Naive thymus-derived CD4-positive, alpha-beta T cell (primary cell): ENCODE results near the gene MINK1. TPM values are rescaled to one million over a fixed set of nuclear protein-coding genes. Genes with fewer than 3 reads are reported as not detected.

Experiments
- ATAC-seq: fragments of 150-1000 bp; cut with Tn5 transposase; 2 replicates; pipeline ENCODE4 v1.10.0; 2021; ENCODE audit warnings: mild to moderate bottlenecking, moderate library complexity
- CTCF ChIA-PET: fragments of 350-600 bp; sonication (Branson Sonifier 250); formaldehyde crosslinking; loops from one replicate; lab custom pipeline; 2021; ENCODE audit warnings: antibody characterized with exemption; lab: Charles Lee
- POLR2A ChIA-PET: fragments of 350-600 bp; sonication (Branson Sonifier 250); formaldehyde crosslinking; loops from one replicate; lab custom pipeline; 2021; ENCODE audit warnings: antibody characterized with exemption, inconsistent platforms; lab: Charles Lee
- DNase-seq, 9 donors: peaks; one replicate each; pipeline versions ENCODE4 v3.0.0 to v3.0.0-alpha.2; 2020 to 2022; ENCODE audit warnings: mixed read lengths in 1 of 9
- H3K27ac ChIP-seq: one replicate; pipeline ENCODE4 v1.7.0; 2013; ENCODE audit warnings: mild to moderate bottlenecking, low read depth, low read length, moderate library complexity
- H3K27me3 ChIP-seq, 2 donors: one replicate each; pipeline ENCODE4 v1.7.0; 2013; ENCODE audit warnings: low read length in 2 of 2, mild to moderate bottlenecking in 2 of 2, moderate library complexity in 2 of 2; ENCODE audit not compliant: control insufficient read depth in 2 of 2, insufficient read depth in 2 of 2
- H3K36me3 ChIP-seq, 3 experiments: 1 replicate in 2 of 3; 2 replicates in 1 of 3; pipeline ENCODE4 v1.7.0; 2013; ENCODE audit warnings: low read length in 3 of 3, mild to moderate bottlenecking in 3 of 3, moderate library complexity in 1 of 3; ENCODE audit not compliant: insufficient read depth in 3 of 3, control insufficient read depth in 2 of 3
- H3K4me1 ChIP-seq, 2 donors: one replicate each; pipeline ENCODE4 v1.7.0; 2013; ENCODE audit warnings: low read length in 2 of 2, mild to moderate bottlenecking in 2 of 2, moderate library complexity in 1 of 2; ENCODE audit not compliant: control insufficient read depth in 2 of 2, insufficient read depth in 2 of 2
- H3K4me3 ChIP-seq: 2 replicates; pipeline ENCODE4 v1.7.0; 2013; ENCODE audit warnings: mild to moderate bottlenecking, low read length
- H3K9me3 ChIP-seq, 3 experiments: 1 replicate in 2 of 3; 2 replicates in 1 of 3; pipeline ENCODE4 v1.7.0; 2013; ENCODE audit warnings: low read length in 3 of 3; ENCODE audit not compliant: control insufficient read depth in 2 of 3
- H3K27ac Mint-ChIP-seq, 9 donors: one replicate each; pipeline ENCODE4 v1.8.0; 2020 to 2022; ENCODE audit warnings: mixed read lengths in 9 of 9, mild to moderate bottlenecking in 8 of 9, moderate library complexity in 5 of 9, inconsistent platforms in 2 of 9
- H3K27me3 Mint-ChIP-seq, 5 donors: one replicate each; pipeline ENCODE4 v1.8.0; 2021 to 2022; ENCODE audit warnings: mixed read lengths in 5 of 5, mild to moderate bottlenecking in 1 of 5
- H3K36me3 Mint-ChIP-seq, 5 donors: one replicate each; pipeline ENCODE4 v1.8.0; 2020 to 2022; ENCODE audit warnings: mixed read lengths in 5 of 5, mild to moderate bottlenecking in 3 of 5, inconsistent platforms in 1 of 5
- H3K4me1 Mint-ChIP-seq, 7 donors: one replicate each; pipeline ENCODE4 v1.8.0; 2020 to 2022; ENCODE audit warnings: mixed read lengths in 7 of 7, mild to moderate bottlenecking in 3 of 7, inconsistent platforms in 1 of 7
- H3K4me3 Mint-ChIP-seq, 10 donors: one replicate each; pipeline ENCODE4 v1.8.0; 2020 to 2022; ENCODE audit warnings: mild to moderate bottlenecking in 10 of 10, mixed read lengths in 10 of 10, moderate library complexity in 6 of 10, inconsistent platforms in 2 of 10
- H3K9me3 Mint-ChIP-seq, 11 donors: one replicate each; pipeline ENCODE4 v1.8.0; 2020 to 2022; ENCODE audit warnings: mixed read lengths in 11 of 11, mild to moderate bottlenecking in 4 of 11, inconsistent platforms in 1 of 11, moderate library complexity in 1 of 11
- intact Hi-C, 2 donors: fragments of 100-400 bp; cut with micrococcal nuclease; formaldehyde crosslinking; loops; one replicate each; pipeline ENCODE4 v1.15.1; 2023
- polyA plus RNA-seq, 2 donors: library from polyadenylated mRNA; unstranded; fragments of 300-500 nt; fragmentation: Illumina TruSeq; gene quantifications; one replicate each; pipeline ENCODE4 v1.2.3, GENCODE V29; 2021
- total RNA-seq, 6 experiments: library from RNA in 5 of 6; stranded (reverse) in 5 of 6; gene quantifications; 1 replicate in 5 of 6; 2 replicates in 1 of 6; pipeline ENCODE4 v1.2.3 and lab custom pipeline; 2021 to 2026

Gene MINK1
- total and polyA plus RNA-seq, 7 experiments from 2014 or later, result 8.3 to 142 (median 102) TPM

DNA sequence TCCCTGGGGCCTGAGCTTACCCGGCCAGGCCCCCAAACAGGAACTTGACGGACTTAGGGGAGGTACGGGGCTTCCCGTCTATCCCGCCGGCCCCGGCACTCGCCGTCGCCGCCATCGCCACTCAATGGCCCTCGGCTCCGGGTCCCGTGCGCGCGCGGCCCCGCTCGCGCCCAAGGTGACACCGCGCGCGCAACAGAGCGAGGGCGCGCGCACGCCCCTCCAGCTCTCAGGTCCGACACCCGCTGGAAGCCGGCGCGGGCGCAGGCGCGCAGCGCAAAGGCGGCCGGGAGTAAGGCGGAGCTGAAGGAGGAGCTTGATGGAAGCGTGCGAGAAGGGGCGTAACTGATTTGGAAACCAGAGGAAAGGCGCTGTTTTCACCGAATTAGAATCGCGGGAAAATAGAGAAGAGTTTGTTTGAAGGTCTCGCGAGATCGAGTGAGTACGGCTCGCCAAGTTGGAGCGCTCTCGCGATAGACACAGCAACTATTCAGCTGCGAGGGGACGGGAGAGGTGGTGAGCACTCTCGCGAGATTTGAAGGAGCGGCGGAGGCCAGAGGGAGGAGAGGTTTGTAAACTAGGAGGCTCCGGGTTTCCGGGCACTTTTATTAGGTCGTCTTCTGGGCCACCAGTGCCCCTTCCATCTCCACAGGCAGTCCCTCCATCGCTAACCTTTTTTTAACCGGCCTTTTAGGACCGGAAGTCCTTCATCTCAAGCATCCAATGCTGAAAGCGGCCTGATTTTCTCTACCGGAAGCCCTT is 106.8 kb downstream of the MINK1 start, which contains the start of the genes RNF167 and SLC25A11:
RNF167 (plus strand) TSS at position 473 of the 759 bp plus-strand sequence. CDS start 642 bp downstream, outside the sequence.
SLC25A11 (minus strand) TSS at position 251 of the 759 bp plus-strand sequence; CDS start at position 115, 136 bp downstream.
- peak; percentile 94 for ATAC-seq
- H3K27me3 ChIP-seq, result no peaks in the 10 kb centered on the region
- ChIA-PET CTCF (interaction anchor here (0.7 to 1.9 kb wide), 9 partner anchors 9 to 150 kb away, joined by 3 to 10 read pairs (median 4); partner anchors contain the start of genes PFN1 and SPAG7), POLR2A (interaction anchor here (0.6 to 4.9 kb wide), 31 partner anchors 9 to 797 kb away, joined by 3 to 135 read pairs (median 4); partner anchors contain the start of genes ARRB2, C17orf107, CAMTA2 and CHRNE)
- Mint-ChIP-seq H3K36me3 (peaks cover 0 to 48% (median 23%) of the 10 kb centered on the region in 5 donors), H3K4me1 (peaks cover 52 to 77% (median 65%) of the 10 kb centered on the region in 7 donors), H3K9me3 (peaks cover 0 to 1% (median 0%) of the 10 kb centered on the region in 11 donors), H3K27ac (peak within 1 kb of the TSS; percentile 89 to 98 (median 95)), H3K4me3 (peak within 1 kb of the TSS; percentile 92 to 100 (median 98)), H3K27me3 (no peaks in the 10 kb centered on the region)
- H3K4me1 ChIP-seq, result peaks cover 46 to 47% of the 10 kb centered on the region in 2 donors
- peak within 1 kb of the TSS; percentile 89 for H3K4me3 ChIP-seq
- peaks cover 2 to 51% (median 16%) of the 10 kb centered on the region in 3 experiments for H3K36me3 ChIP-seq
- peak; percentile 86 to 99 (median 98) for DNase-seq
- intact Hi-C loops, result loop anchor here (1.0 to 10.0 kb wide), 13 partner anchors 8 to 1715 kb away; partner anchors contain the start of genes ARRB2 (in 2 of the 2), CAMTA2 (in 2 of the 2), INCA1 (in 2 of the 2) and KIF1C (in 2 of the 2)
- peak within 1 kb of the TSS; percentile 89 for H3K27ac ChIP-seq
- no peaks in the 10 kb centered on the region for H3K9me3 ChIP-seq

DNA sequence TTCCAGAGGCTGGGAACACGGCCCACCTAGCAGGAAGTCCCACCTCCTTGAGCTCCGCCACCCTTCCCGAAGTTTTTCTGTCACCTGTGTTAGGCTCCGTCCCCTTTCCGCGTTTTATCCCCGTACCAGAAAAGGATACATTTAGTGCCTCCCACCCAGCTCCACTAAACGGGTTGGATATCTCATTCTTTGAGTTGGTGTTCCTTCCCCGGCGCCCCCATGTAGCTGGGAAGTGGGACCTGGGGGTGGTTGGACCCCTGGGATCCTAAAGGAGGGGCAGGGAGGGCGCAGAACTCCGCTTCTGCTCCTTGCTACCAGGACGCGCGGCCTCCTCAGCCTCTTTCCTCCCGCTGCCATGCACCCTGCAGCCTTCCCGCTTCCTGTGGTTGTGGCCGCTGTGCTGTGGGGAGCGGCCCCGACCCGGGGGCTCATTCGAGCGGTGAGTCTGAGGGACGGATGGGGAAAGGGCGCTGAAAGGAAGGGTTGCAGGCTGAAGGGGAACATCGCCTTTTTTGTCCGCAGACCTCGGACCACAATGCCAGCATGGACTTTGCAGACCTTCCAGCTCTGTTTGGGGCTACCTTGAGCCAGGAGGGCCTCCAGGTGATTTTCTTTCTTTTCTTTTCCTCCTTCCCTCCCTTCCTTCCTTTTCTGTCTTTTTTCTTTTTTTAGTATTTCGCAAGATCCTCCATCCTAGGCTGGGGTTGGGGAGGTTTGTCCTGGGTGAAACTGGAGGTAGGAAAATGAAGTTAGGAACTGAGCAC is 107.6 kb downstream of the MINK1 start:
- Mint-ChIP-seq H3K9me3 (peaks cover 0 to 1% (median 0%) of the 10 kb centered on the region in 11 donors), H3K4me1 (peaks cover 59 to 84% (median 73%) of the 10 kb centered on the region in 7 donors), H3K36me3 (peaks cover 0 to 56% (median 31%) of the 10 kb centered on the region in 5 donors), H3K27ac (peak overlapping the region; percentile 89 to 98 (median 95)), H3K27me3 (peaks cover 0 to 2% (median 0%) of the 10 kb centered on the region in 5 donors), H3K4me3 (peak overlapping the region; percentile 92 to 100 (median 98))
- DNase-seq (peak in 3 of 9 donors; percentile 34 to 57 (median 39)), ATAC-seq (no peak)
- POLR2A ChIA-PET, result interaction anchor here (0.7 to 4.9 kb wide), 25 partner anchors 10 to 798 kb away, joined by 3 to 135 read pairs (median 5); partner anchors contain the start of genes ARRB2, C17orf107, CAMTA2 and CHRNE
- peak overlapping the region; percentile 89 for H3K27ac ChIP-seq
- H3K9me3 ChIP-seq, result no peaks in the 10 kb centered on the region
- peaks cover 54 to 55% of the 10 kb centered on the region in 2 donors for H3K4me1 ChIP-seq
- peaks cover 7 to 59% (median 21%) of the 10 kb centered on the region in 3 experiments for H3K36me3 ChIP-seq
- intact Hi-C loops, result loop anchor here (1.0 to 10.0 kb wide), 13 partner anchors 8 to 1714 kb away; partner anchors contain the start of genes ARRB2 (in 2 of the 2), CAMTA2 (in 2 of the 2), INCA1 (in 2 of the 2) and KIF1C (in 2 of the 2)
- H3K4me3 ChIP-seq, result peak overlapping the region; percentile 89
- CTCF ChIA-PET, result interaction anchor here (0.7 to 1.9 kb wide), 8 partner anchors 8 to 151 kb away, joined by 3 to 10 read pairs (median 4); partner anchors contain the start of genes PFN1 and SPAG7
- H3K27me3 ChIP-seq, result no peaks in the 10 kb centered on the region

DNA sequence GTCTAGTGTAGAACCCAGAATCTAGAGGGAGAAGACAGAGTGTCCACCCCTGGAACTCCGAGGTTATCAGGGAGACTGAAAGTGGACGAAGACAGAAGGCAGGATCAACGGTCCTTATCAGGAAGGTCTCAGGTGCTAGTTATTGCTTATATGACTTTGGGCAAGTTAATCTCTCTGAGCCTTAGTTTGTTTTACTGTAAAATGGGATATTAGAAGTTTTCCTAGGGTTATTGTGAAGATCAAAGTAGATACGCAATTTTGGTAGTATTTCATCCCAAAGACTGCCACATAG is 108.1 kb downstream of the MINK1 start:
- Histone ChIP-seq H3K4me3 (peak overlapping the region; percentile 89), H3K9me3 (no peaks in the 10 kb centered on the region), H3K27me3 (no peaks in the 10 kb centered on the region), H3K27ac (peak overlapping the region; percentile 89), H3K36me3 (peaks cover 9 to 63% (median 21%) of the 10 kb centered on the region in 3 experiments), H3K4me1 (peaks cover 59 to 60% of the 10 kb centered on the region in 2 donors)
- ChIA-PET POLR2A (interaction anchor here (1.8 to 4.9 kb wide), 8 partner anchors 10 to 230 kb away, joined by 7 to 135 read pairs (median 21); partner anchors contain the start of genes ARRB2, C17orf107, CHRNE and ENO3), CTCF (no interaction called here)
- H3K4me1 Mint-ChIP-seq, result peaks cover 60 to 84% (median 78%) of the 10 kb centered on the region in 7 donors
- intact Hi-C loops, result loop anchor here (2.0 to 10.0 kb wide), 5 partner anchors 32 to 1714 kb away; partner anchors contain the start of genes ZNF594 (in 2 of the 2), ARRB2 (in 1 of the 2), C17orf100 (in 1 of the 2) and INCA1 (in 1 of the 2)
- peaks cover 0 to 2% (median 0%) of the 10 kb centered on the region in 11 donors for H3K9me3 Mint-ChIP-seq
- ATAC-seq (no peak), DNase-seq (no peak)
- peaks cover 0 to 56% (median 33%) of the 10 kb centered on the region in 5 donors for H3K36me3 Mint-ChIP-seq
- peak overlapping the region; percentile 92 to 100 (median 98) for H3K4me3 Mint-ChIP-seq
- H3K27ac Mint-ChIP-seq, result peak overlapping the region; percentile 89 to 98 (median 95)
- peaks cover 0 to 2% (median 0%) of the 10 kb centered on the region in 5 donors for H3K27me3 Mint-ChIP-seq

DNA sequence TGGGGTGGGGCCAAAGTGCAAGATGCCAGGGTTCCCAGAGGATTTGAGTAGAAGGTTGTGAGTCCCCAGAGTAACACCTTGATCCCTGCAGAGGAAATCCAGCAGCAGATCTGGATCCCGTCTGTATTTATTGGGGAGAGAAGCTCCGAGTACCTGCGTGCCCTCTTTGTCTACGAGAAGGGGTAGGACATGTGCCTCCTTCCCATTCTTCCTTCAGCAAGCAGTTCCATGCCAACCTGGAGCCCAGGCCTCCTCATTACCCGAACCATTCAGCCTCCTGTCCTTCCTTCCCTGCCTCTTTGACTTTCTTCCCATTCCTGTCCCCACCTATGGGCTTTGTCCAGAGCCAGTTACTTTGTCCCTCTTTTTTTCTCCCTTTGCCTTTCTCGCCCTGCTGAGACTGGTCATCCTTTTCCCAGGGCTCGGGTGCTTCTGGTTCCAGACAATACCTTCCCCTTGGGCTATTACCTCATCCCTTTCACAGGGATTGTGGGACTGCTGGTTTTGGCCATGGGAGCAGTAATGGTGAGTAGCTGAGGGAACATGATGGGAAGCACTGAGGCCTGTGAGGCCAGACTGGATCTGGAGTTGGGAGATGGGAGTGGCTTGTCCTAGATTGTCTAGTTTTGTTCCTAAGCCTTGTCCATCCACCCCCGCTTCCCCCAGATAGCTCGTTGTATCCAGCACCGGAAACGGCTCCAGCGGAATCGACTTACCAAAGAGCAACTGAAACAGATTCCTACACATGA is 109.8 kb downstream of the MINK1 start:
- ATAC-seq (no peak), DNase-seq (no peak)
- Mint-ChIP-seq H3K27me3 (peaks cover 0 to 2% (median 0%) of the 10 kb centered on the region in 5 donors), H3K4me1 (peaks cover 63 to 82% (median 74%) of the 10 kb centered on the region in 7 donors), H3K9me3 (peaks cover 0 to 6% (median 0%) of the 10 kb centered on the region in 11 donors), H3K4me3 (peak overlapping the region; percentile 59 to 100 (median 98)), H3K27ac (peak overlapping the region; percentile 72 to 98 (median 92)), H3K36me3 (peaks cover 5 to 68% (median 42%) of the 10 kb centered on the region in 5 donors)
- peak overlapping the region; percentile 89 for H3K4me3 ChIP-seq
- peaks cover 14 to 58% (median 16%) of the 10 kb centered on the region in 3 experiments for H3K36me3 ChIP-seq
- CTCF ChIA-PET, result interaction anchor here (0.7 to 1.5 kb wide), 3 partner anchors 9 to 85 kb away, joined by 3 to 5 read pairs (median 3); partner anchors contain the start of gene SPAG7
- POLR2A ChIA-PET, result interaction anchor here (0.7 to 13.0 kb wide), 8 partner anchors 25 to 1254 kb away, joined by 3 to 278 read pairs (median 3); partner anchors contain the start of genes INCA1, KIF1C, PLD2 and SPAG7
- intact Hi-C loops, result loop anchor here (10.0 kb wide), 2 partner anchors 252 to 1712 kb away; partner anchors contain the start of genes ZNF594 (in 2 of the 2), C17orf100 (in 1 of the 2) and MED31 (in 1 of the 2)
- H3K9me3 ChIP-seq, result no peaks in the 10 kb centered on the region
- peak overlapping the region; percentile 89 for H3K27ac ChIP-seq
- H3K4me1 ChIP-seq, result peaks cover 64% of the 10 kb centered on the region in 2 donors
- H3K27me3 ChIP-seq, result no peaks in the 10 kb centered on the region

DNA sequence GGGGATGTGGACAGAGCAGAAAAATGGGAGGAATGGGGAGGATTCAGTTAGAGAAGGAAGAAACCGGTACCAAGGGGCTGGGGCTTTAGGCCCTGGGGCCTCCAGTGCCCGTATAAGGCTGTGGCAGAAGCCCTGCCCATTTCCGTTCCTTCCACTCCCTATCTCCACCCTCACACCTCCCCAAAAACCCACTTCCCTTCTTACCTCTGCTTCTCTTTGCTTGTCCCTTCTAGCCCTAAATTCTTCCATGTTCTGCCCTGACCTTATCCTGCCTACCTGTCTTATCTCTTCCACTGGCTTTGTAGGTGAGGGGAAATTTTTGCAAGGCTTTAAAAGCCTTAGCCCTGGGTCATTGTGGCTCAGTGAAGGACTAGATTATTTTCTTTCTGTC is 111.0 kb downstream of the MINK1 start:
- Histone ChIP-seq H3K4me1 (peaks cover 51 to 52% of the 10 kb centered on the region in 2 donors), H3K9me3 (no peaks in the 10 kb centered on the region), H3K4me3 (peak overlapping the region; percentile 56), H3K27me3 (no peaks in the 10 kb centered on the region), H3K36me3 (peaks cover 14 to 55% (median 16%) of the 10 kb centered on the region in 3 experiments), H3K27ac (peak overlapping the region; percentile 89)
- Mint-ChIP-seq H3K9me3 (peaks cover 0 to 6% (median 0%) of the 10 kb centered on the region in 11 donors), H3K27me3 (peaks cover 0 to 2% (median 0%) of the 10 kb centered on the region in 5 donors), H3K27ac (peak overlapping the region; percentile 68 to 98 (median 93)), H3K4me1 (peaks cover 57 to 70% (median 64%) of the 10 kb centered on the region in 7 donors), H3K4me3 (peak overlapping the region; percentile 86 to 100 (median 96)), H3K36me3 (peaks cover 5 to 66% (median 42%) of the 10 kb centered on the region in 5 donors)
- ChIA-PET CTCF (interaction anchor here (0.6 to 0.7 kb wide), 2 partner anchors 31 to 45 kb away, joined by 3 read pairs; no protein-coding TSS in a partner anchor), POLR2A (interaction anchor here (1.0 to 13.0 kb wide), 5 partner anchors 9 to 229 kb away, joined by 3 to 278 read pairs (median 4); partner anchors contain the start of gene SPAG7)
- peak in 8 of 9 donors; percentile 52 to 67 (median 61) for DNase-seq
- intact Hi-C loops, result loop anchor here (1.0 to 10.0 kb wide), 3 partner anchors 23 to 1711 kb away; partner anchors contain the start of genes ZNF594 (in 2 of the 2), C17orf100 (in 1 of the 2), MED31 (in 1 of the 2) and SPAG7 (in 1 of the 2)
- no peak for ATAC-seq
